Neural cell (in vitro differentiated cells): ENCODE measurements around the gene PDS5A. TPM values are rescaled to one million over a fixed set of nuclear protein-coding genes. Genes with fewer than 3 reads are reported as not detected.

Experiments used
- H2AFZ ChIP-seq: fragments of 200-600, 300-800 bp; sonication (generic), shearing (Covaris generic); 2 replicates; pipeline ENCODE4 v1.6.0; 2014; ENCODE audit warnings: low read depth, mild to moderate bottlenecking, antibody characterized with exemption, low read length, moderate library complexity
- H3F3A ChIP-seq: fragments of 200-600 bp; shearing (Covaris generic); 2 replicates; pipeline ENCODE4 v1.6.1; 2016; ENCODE audit warnings: mild to moderate bottlenecking, moderate library complexity, mixed read lengths, antibody characterized with exemption, low read length; ENCODE audit not compliant: insufficient read depth, poor library complexity, severe bottlenecking
- H3K27ac ChIP-seq: fragments of 200-600, 300-800 bp; sonication (generic), shearing (Covaris generic); 2 replicates; pipeline ENCODE4 v1.5.1; 2014; ENCODE audit warnings: mild to moderate bottlenecking, low read length, moderate library complexity
- H3K27me3 ChIP-seq: fragments of 300-800, 200-600 bp; sonication (generic), shearing (Covaris generic); 2 replicates; pipeline ENCODE4 v1.6.0; 2014; ENCODE audit warnings: mild to moderate bottlenecking, low read depth, low read length, moderate library complexity; ENCODE audit not compliant: insufficient read depth
- H3K36me3 ChIP-seq: fragments of 300-800, 200-600 bp; sonication (generic), shearing (Covaris generic); 2 replicates; pipeline ENCODE4 v1.5.1; 2014; ENCODE audit warnings: mild to moderate bottlenecking, antibody characterized with exemption, low read length, moderate library complexity; ENCODE audit not compliant: insufficient read depth
- H3K4me2 ChIP-seq: fragments of 300-800, 200-600 bp; sonication (generic), shearing (Covaris generic); 2 replicates; pipeline ENCODE4 v1.6.0; 2014; ENCODE audit warnings: mild to moderate bottlenecking, low read length
- H3K4me3 ChIP-seq: fragments of 300-800, 200-600 bp; sonication (generic), shearing (Covaris generic); 2 replicates; pipeline ENCODE4 v1.5.1; 2014; ENCODE audit warnings: mild to moderate bottlenecking, low read length, moderate library complexity
- H3K79me2 ChIP-seq: fragments of 200-600 bp; shearing (Covaris generic); replicated peaks from 2 replicates; pipeline ENCODE4 v1.6.0; 2014; ENCODE audit warnings: mild to moderate bottlenecking, low read length, moderate library complexity; ENCODE audit not compliant: insufficient read depth
- H3K9ac ChIP-seq: fragments of 300-800, 200-600 bp; sonication (generic), shearing (Covaris generic); 2 replicates; pipeline ENCODE4 v1.6.1; 2016; ENCODE audit warnings: mild to moderate bottlenecking, low read length, mixed read lengths
- H3K9me2 ChIP-seq: fragments of 200-600 bp; shearing (Covaris generic); 2 replicates; pipeline ENCODE4 v1.6.1; 2016; ENCODE audit warnings: mild to moderate bottlenecking, low read length, mixed read lengths; ENCODE audit not compliant: insufficient read depth
- H3K9me3 ChIP-seq: fragments of 200-600, 300-800 bp; sonication (generic), shearing (Covaris generic); 2 replicates; pipeline ENCODE4 v1.6.1; 2016; ENCODE audit warnings: mild to moderate bottlenecking, mixed run types, low read length, moderate library complexity, mixed read lengths
- H4K20me1 ChIP-seq: fragments of 200-600 bp; shearing (Covaris generic); 2 replicates; pipeline ENCODE4 v1.6.1; 2016; ENCODE audit warnings: mild to moderate bottlenecking, mixed run types; ENCODE audit not compliant: insufficient read depth
- CTCF ChIP-seq: fragments of 450-650 bp; IDR thresholded peaks from 2 replicates; pipeline ENCODE4 v1.5.1; 2014; ENCODE audit warnings: antibody characterized with exemption, mild to moderate bottlenecking, moderate library complexity; ENCODE audit not compliant: poor library complexity, severe bottlenecking
- EP300 ChIP-seq: fragments of 450-650 bp; conservative IDR thresholded peaks from 2 replicates; pipeline ENCODE4 v1.6.1; 2014; ENCODE audit warnings: antibody characterized with exemption, mild to moderate bottlenecking, moderate library complexity; ENCODE audit not compliant: poor library complexity, severe bottlenecking
- EZH2 ChIP-seq: fragments of 200-600, 300-800 bp; shearing (Covaris generic), sonication (generic); IDR thresholded peaks from 2 replicates; pipeline ENCODE4 v1.6.1; 2014; ENCODE audit warnings: antibody characterized with exemption, low read length, borderline replicate concordance, mild to moderate bottlenecking; ENCODE audit not compliant: insufficient read depth, poor library complexity, severe bottlenecking
- MXI1 ChIP-seq: fragments of 450-650 bp; conservative IDR thresholded peaks from 2 replicates; pipeline ENCODE4 v1.6.1; 2014; ENCODE audit warnings: antibody characterized with exemption, mild to moderate bottlenecking; ENCODE audit not compliant: poor library complexity, severe bottlenecking
- POLR2AphosphoS5 ChIP-seq: IDR thresholded peaks from 2 replicates; pipeline ENCODE4 v1.6.1; 2012
- RAD21 ChIP-seq: fragments of 450-650 bp; conservative IDR thresholded peaks from 2 replicates; pipeline ENCODE4 v1.6.1; 2014; ENCODE audit warnings: antibody characterized with exemption, mild to moderate bottlenecking, moderate library complexity
- SMC3 ChIP-seq: fragments of 450-650 bp; conservative IDR thresholded peaks from 2 replicates; pipeline ENCODE4 v1.6.1; 2014; ENCODE audit warnings: antibody characterized with exemption, mild to moderate bottlenecking, moderate library complexity; ENCODE audit not compliant: poor library complexity
- TAF1 ChIP-seq: IDR thresholded peaks from 2 replicates; pipeline ENCODE4 v1.6.1; 2012; ENCODE audit warnings: low read depth
- polyA plus RNA-seq: library from polyadenylated mRNA; depleted of rRNA; stranded (reverse); fragments of >200 nt; gene quantifications from 2 replicates; pipeline ENCODE4 v1.2.3, GENCODE V29; 2014
- TF ChIP-seq, protein P1 (sequence below): IDR thresholded peaks from 2 replicates; pipeline ENCODE4 v1.6.1; 2012; ENCODE audit warnings: borderline replicate concordance

PDS5A gene
- polyA plus RNA-seq, 1 donor from 2014 or later, result 46.3 TPM

DNA sequence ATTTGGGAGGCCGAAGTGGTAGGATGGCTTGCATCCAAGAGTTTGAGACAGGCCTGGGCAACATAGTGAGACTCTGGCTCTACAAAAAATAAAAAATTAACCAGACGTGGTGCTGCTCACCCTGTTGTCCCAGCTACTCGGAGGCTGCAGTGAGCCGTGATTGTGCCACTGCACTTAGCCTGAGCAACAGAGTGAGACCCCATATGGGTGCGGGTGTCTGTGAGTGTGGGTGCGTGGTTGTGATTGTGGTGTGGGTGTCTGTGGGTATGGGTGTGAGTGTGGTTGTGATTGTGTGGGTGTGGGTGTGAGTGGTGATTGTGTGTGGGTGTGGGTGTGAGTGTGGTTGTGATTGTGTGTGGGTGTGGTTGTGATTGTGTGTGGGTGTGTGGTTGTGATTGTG, 165.2 kb downstream of the PDS5A start:
- TF ChIP-seq EZH2 (no peak), RAD21 (no peak), POLR2AphosphoS5 (no peak), TAF1 (no peak)
- Histone ChIP-seq H3K4me2 (no peak overlapping the region), H3K79me2 (no peaks in the 10 kb centered on the region)

GRCh38 chr4:39808231-39808749, 169.4 kb downstream of the PDS5A start:
- no peaks in the 10 kb centered on the region for H3K79me2 ChIP-seq
- H3K4me3 ChIP-seq, result no peak overlapping the region
- no peaks in the 10 kb centered on the region for H4K20me1 ChIP-seq
- no peak overlapping the region for H3K4me2 ChIP-seq
- no peak overlapping the region for H3K9ac ChIP-seq
- H2AFZ ChIP-seq, result no peak overlapping the region
- H3F3A ChIP-seq, result no peaks in the 10 kb centered on the region
- no peaks in the 10 kb centered on the region for H3K36me3 ChIP-seq
- H3K9me2 ChIP-seq, result no peaks in the 10 kb centered on the region
- no peaks in the 10 kb centered on the region for H3K9me3 ChIP-seq
- H3K27me3 ChIP-seq, result no peaks in the 10 kb centered on the region
- no peak overlapping the region for H3K27ac ChIP-seq
- TF ChIP-seq MXI1, result no peak
- no peak for TF ChIP-seq SMC3
- TF ChIP-seq RAD21, result no peak
- TF ChIP-seq EZH2, result no peak
- TF ChIP-seq EP300, result no peak
- TF ChIP-seq POLR2AphosphoS5, result no peak
- no peak for TF ChIP-seq CTCF
- TF ChIP-seq, protein P1, sequence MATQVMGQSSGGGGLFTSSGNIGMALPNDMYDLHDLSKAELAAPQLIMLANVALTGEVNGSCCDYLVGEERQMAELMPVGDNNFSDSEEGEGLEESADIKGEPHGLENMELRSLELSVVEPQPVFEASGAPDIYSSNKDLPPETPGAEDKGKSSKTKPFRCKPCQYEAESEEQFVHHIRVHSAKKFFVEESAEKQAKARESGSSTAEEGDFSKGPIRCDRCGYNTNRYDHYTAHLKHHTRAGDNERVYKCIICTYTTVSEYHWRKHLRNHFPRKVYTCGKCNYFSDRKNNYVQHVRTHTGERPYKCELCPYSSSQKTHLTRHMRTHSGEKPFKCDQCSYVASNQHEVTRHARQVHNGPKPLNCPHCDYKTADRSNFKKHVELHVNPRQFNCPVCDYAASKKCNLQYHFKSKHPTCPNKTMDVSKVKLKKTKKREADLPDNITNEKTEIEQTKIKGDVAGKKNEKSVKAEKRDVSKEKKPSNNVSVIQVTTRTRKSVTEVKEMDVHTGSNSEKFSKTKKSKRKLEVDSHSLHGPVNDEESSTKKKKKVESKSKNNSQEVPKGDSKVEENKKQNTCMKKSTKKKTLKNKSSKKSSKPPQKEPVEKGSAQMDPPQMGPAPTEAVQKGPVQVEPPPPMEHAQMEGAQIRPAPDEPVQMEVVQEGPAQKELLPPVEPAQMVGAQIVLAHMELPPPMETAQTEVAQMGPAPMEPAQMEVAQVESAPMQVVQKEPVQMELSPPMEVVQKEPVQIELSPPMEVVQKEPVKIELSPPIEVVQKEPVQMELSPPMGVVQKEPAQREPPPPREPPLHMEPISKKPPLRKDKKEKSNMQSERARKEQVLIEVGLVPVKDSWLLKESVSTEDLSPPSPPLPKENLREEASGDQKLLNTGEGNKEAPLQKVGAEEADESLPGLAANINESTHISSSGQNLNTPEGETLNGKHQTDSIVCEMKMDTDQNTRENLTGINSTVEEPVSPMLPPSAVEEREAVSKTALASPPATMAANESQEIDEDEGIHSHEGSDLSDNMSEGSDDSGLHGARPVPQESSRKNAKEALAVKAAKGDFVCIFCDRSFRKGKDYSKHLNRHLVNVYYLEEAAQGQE, result no peak
- no peak for TF ChIP-seq TAF1

More for the DNA sequence above, 165.2 kb downstream of the PDS5A start:
- no peaks in the 10 kb centered on the region for H3K9me3 ChIP-seq
- H3K27ac ChIP-seq, result no peak overlapping the region
- H2AFZ ChIP-seq, result no peak overlapping the region
- no peak overlapping the region for H3K4me3 ChIP-seq
- no peaks in the 10 kb centered on the region for H4K20me1 ChIP-seq
- no peaks in the 10 kb centered on the region for H3K9me2 ChIP-seq
- H3F3A ChIP-seq, result no peaks in the 10 kb centered on the region
- H3K36me3 ChIP-seq, result no peaks in the 10 kb centered on the region
- H3K9ac ChIP-seq, result no peak overlapping the region
- H3K27me3 ChIP-seq, result no peaks in the 10 kb centered on the region
